Stimulated activated CD4-positive, alpha-beta T cell treated with anti-CD3 and anti-CD28 coated beads, Interleukin-4, amount 100 ng/mL, for 4 hours (primary cell): Measurements from ENCODE around the gene ST3GAL4.
"Not testable (repeated sequence)": the region's sequence is repeated elsewhere in the genome, so short reads cannot be mapped to it uniquely, and the experiment has no call there.

Experiments used
- DNase-seq, 2 experiments: peaks; one replicate each; pipeline ENCODE4 v3.0.0-alpha.2; 2020

The ST3GAL4 gene

GRCh38 chr11:126347751-126348668 is 7.5 kb upstream of the ST3GAL4 start:
- no peak for DNase-seq

DNA sequence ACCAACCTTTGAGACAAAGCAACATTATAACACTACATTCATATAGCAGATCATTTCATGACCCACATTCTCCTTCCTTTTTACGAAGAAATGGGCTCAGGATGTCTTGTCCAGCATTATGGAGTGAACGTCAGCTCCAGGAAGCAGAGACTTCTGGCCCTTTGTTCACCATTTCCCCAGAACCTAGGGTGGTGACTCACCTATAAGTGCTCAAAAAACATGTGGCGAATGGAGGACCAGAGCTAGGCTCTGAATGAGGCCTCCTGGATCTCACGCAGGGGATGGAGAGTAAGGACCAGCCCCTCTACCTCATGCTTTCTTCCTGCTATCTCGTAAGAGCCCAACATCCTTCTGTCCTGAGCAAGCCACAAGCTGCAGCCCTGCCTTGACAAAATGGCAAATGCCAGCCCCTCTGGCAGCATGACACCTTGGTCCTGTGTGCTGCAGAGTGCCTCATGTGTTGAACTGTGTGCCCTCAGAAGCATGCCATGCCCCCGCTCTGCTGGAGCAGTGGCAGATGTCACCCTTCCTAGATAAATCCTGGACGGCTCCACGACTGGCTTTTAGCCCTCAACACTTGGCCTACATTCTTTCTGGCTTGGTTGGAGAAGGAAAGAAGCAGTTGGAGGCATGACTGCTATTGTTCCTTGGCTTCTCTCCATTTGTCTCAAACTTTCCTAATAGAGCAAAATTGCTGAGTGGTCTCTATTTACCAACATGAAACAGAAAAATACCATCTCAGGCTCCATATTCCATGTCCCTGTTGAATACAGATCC is 6.5 kb upstream of the ST3GAL4 start:
- no peak for DNase-seq

- DNase-seq: no peak
Measured at GRCh38 chr11:126350836-126351235, 4.7 kb upstream of the ST3GAL4 start.

DNA sequence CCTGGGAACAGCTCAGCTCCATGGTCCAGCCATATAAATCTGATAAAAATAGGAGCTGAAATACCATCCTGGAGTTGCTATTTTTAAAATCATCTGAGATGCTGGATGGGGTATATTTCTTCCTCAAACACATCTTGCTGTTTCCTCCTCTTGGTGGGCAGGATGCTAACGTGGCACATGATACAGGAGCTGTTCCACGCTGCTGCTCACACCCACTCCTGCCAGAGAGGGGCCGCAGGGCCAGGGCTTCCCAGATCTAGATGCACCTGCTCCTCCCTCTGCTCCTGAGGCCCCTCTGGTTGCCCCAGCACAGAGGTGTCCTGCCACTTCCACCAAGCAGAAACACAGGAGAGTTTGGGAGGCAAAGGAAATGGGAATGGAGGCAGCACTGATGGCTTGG is 3.3 kb upstream of the ST3GAL4 start:
- no peak for DNase-seq

DNA sequence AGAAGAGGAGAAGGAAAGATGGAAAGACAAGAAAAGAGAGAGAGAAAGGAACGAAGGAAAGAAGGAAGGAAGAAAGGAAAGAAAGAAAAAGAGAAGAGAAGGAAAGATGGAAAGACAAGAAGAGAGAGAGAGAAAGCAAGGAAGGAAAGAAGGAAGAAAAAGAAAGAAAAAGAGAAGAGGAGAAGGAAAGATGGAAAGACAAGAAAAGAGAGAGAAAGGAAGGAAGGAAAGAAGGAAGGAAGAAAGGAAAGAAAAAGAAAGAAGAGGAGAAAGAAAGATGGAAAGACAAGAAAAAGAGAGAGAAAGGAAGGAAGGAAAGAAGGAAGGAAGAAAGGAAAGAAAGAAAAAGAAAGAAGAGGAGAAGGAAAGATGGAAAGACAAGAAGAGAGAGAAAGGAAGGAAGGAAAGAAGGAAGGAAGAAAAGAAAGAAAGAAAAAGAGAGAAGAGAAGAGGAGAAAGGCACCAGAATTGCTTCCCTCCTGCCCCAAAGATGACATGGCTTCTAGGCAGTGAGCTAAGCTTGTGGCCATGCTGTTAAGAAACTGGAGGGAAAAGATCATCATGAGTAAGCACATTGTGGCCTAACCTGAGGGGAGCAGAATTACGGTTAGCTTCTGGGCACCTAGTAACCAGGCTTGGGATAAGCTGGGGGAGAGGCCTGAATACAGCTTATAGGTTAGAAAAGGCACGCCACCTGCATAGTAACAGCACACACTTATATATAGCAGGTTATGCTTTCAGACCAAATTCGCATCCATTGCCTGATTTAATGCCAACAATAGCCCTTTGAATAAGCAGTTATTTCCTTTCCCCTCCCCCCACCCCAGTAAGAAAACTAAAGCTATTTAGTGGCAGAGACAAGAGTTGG is 2.3 kb upstream of the ST3GAL4 start:
- DNase-seq: no peak

- no peak for DNase-seq
Measured at GRCh38 chr11:126354631-126355323, 709 bp upstream of the ST3GAL4 start.

DNA sequence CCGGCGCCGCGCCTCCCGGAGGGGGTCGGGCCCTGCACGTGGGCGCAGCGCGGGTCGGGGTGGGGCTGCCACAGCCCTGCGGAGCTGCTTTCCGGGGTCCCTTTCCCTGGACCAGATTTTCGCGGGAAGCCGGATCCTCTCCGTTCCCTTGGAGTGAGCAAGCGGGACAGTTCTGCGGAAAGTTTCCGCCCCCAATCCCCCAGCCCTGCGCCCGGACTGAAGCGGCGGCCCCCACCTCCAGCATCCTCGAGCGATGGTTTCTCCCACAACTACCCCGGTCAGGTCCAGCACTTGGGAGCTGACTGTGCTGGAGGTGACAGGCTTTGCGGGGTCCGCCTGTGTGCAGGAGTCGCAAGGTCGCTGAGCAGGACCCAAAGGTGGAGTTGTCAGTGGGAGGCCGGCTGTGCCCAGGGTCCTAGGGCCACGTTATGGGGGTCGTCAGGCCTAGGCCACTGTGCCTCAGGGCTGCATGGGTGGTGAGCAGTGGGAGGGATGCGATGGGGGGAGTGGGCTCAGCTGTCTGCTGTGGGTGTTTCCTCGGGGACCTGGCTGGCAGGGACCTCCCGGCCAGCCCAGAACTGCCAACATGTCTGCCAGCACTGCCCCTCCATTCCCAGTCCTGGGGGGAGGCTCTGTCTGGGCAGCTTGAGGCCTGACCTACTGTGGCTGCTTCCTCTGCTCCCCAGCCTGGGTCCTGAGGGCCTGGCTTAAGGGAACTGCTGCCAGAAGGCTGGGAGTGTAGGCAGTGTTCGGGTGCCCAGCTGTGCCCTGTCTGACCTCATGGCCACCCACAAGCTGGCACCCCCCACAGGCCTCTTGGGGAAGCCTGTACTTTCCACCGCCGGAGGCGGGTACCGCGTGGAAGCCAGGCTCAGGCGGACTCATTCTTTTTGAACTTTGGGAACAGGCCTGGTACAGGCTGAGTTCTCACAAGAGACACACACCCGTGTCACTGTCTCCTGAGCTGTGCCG is 726 bp downstream of the ST3GAL4 start:
- DNase-seq: peak in 1 of 2 experiments; percentile 7

GRCh38 chr11:126357055-126357962 is 1.8 kb downstream of the ST3GAL4 start:
- no peak for DNase-seq

DNA sequence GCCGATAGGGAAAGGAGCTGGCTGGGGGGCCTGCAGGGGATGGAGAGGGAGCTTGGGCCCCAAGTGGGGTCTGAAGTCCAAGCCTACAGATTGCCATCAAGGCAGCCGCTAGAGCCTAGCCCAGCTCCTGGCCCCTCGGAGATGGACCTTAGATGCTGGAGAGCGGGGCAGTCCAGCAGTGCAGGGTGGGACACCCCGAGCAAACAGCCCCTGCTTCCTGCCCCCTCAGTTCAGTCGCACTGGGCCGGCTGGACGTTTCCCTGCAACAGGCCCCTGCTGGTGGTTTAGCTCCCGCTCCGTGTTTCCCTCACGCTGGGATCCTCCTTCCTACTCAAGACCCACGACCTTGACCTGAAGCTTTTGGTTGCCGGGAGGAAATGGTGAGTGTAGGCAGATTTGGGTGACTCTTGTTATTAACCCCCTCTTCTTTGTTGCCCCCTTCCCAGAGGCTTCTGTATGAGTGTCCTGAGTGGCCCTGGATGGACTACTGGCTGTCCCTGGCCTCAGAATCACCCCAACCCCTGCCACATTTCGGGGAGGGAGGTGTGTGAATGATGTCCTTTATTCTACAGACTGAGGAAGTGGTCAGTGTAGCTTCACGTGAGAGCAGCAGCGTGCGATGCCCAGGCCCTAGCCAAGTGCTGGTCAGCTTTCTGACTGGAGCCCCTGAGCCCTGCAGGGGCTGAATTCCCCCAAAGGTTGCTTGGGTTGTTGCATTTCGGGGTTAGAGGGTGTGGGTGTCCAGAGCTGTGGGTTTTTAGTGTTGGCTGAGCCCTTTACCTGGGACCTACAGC is 2.7 kb downstream of the ST3GAL4 start:
- no peak for DNase-seq

GRCh38 chr11:126358763-126359160 is 3.3 kb downstream of the ST3GAL4 start:
- no peak for DNase-seq

DNA sequence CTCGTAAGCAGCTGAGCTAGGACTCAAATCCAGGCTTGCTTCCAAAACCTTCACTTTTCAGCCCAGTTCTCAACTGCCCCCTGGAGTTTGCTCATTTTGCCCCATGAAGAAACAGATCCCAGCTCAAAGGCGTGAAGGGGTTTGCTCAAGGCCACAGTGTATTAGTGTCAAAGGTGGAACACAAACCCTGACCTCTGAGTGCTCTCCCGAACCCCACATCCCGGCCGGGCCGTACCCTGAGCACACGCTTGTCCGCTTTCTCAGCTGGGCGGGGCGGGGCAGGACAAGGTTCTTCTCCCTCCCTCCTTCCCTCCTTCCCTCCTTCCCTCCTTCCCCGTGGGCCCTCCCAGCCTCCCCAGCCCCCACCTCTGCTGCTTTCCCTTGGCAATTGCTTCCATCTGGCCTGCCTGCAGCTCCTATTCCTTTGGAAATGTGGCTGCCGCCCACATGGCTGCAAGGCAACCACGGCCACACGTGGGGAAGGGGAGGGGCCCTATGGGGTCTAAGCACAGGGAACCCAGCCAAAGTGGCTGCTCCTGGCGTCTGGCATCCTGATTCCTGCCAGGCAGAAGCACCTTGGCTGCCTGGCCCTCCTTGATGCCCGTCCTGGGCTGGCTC is 4.1 kb downstream of the ST3GAL4 start:
- DNase-seq: no peak

GRCh38 chr11:126360049-126360446 is 4.6 kb downstream of the ST3GAL4 start:
- no peak for DNase-seq

GRCh38 chr11:126361400-126361799 is 5.9 kb downstream of the ST3GAL4 start:
- no peak for DNase-seq

GRCh38 chr11:126362879-126363655 is 7.6 kb downstream of the ST3GAL4 start:
- DNase-seq: no peak

DNA sequence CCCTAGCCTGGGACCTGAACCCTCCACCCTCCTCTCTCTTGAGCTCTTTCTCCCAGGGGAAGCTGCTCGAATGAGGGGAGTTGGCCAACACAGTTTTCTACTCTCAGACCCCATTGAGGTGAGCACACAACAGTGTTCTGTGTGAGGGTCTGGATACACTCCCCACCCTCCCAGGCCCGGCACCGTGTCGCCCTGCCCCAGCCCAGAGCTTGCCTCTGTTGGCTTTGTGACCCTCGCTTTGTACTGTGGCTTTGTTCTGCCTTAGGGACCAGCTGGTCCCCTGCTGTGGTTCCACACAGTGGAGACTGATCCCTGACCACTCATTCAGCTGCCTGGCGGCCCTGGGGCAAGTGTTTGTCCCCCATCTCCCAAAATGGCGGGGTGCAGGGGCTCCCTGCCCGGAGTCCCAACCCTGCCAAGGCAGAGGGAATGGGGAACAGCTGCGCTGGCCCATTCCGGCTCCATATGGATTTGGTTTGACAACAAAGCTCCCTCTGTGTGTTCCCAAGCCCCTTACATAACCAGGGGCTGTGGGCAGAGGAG is 8.3 kb downstream of the ST3GAL4 start:
- no peak for DNase-seq

GRCh38 chr11:126364735-126365134 is 9.2 kb downstream of the ST3GAL4 start:
- not testable (repeated sequence) for DNase-seq

GRCh38 chr11:126365508-126365907 is 10.0 kb downstream of the ST3GAL4 start:
- DNase-seq: not testable (repeated sequence)
